ENCODE data around the gene MTMR10. TPM values are rescaled to one million over a fixed set of nuclear protein-coding genes. Genes with fewer than 3 reads are reported as not detected.

Gene MTMR10
- total RNA-seq, 1 experiment from 2014 or later, result 7.6 TPM

GRCh38 chr15:30954674-30955073 lies 36.8 kb downstream of the MTMR10 start:
- Histone ChIP-seq H3K4me1 (ENCODE audit: insufficient read depth, low read length) (peaks cover 16% of the 10 kb centered on the region), H3K4me3 (ENCODE audit: low read length) (no peak overlapping the region), H3K79me2 (ENCODE audit: low read length) (no peaks in the 10 kb centered on the region), H3F3A (ENCODE audit: low read length, unreplicated experiment) (no peaks in the 10 kb centered on the region), H3K36me3 (ENCODE audit: low read depth, low read length) (peaks cover 24% of the 10 kb centered on the region), H3K27me3 (ENCODE audit: low read length) (no peaks in the 10 kb centered on the region), H3K9me2 (replicated peaks; ENCODE audit: low read length) (no peaks in the 10 kb centered on the region), H2AFZ (ENCODE audit: low read length) (no peak overlapping the region), H3K9me3 (ENCODE audit: low read length) (no peaks in the 10 kb centered on the region), H3K9ac (ENCODE audit: low read length) (no peak overlapping the region), H3K4me2 (ENCODE audit: low read length) (peak overlapping the region; percentile 8; the same call in 1 of the 2 replicates), H3K27ac (ENCODE audit: low read length) (peak overlapping the region; percentile 16), H4K20me1 (ENCODE audit: low read length) (no peaks in the 10 kb centered on the region)
- intact Hi-C loops (cut with micrococcal nuclease), result loop anchor here (2.0 kb wide), 2 partner anchors 14 to 36 kb away; partner anchors contain the start of gene MTMR10
- peak; percentile 53 for ATAC-seq
- TF ChIP-seq EZH2 (IDR thresholded peaks at IDR 0.05; ENCODE audit: low read length, unreplicated experiment), result no peak
- no peak for TF ChIP-seq EZH2phosphoT487 (IDR thresholded peaks at IDR 0.05; ENCODE audit: borderline replicate concordance, low read length)
- TF ChIP-seq CTCF (conservative IDR thresholded peaks at IDR 0.05; ENCODE audit: low read depth, low read length), result no peak
- CTCF ChIA-PET, result no interaction called here
- DNase-seq, result peak; percentile 58
- POLR2A ChIA-PET (ENCODE audit: unreplicated experiment), result no interaction called here
- no TSS peak for BruUV-seq (replicated peaks)

- intact Hi-C loops (cut with micrococcal nuclease), result loop anchor here (2.0 kb wide), 2 partner anchors 13 to 37 kb away; partner anchors contain the start of gene MTMR10
- H3K27me3 ChIP-seq (ENCODE audit: low read length), result no peaks in the 10 kb centered on the region
- peaks cover 30% of the 10 kb centered on the region for H3K36me3 ChIP-seq (ENCODE audit: low read depth, low read length)
- 0 out of 2 replicates have a peak overlapping the region, but pooled peaks have one; percentile 4 for H3K4me2 ChIP-seq (ENCODE audit: low read length)
- ChIA-PET CTCF (no interaction called here), POLR2A (ENCODE audit: unreplicated experiment) (no interaction called here)
- H3K4me3 ChIP-seq (ENCODE audit: low read length), result no peak overlapping the region
- H2AFZ ChIP-seq (ENCODE audit: low read length), result no peak overlapping the region
- no peak overlapping the region for H3K9ac ChIP-seq (ENCODE audit: low read length)
- peak overlapping the region; percentile 48 for H3K27ac ChIP-seq (ENCODE audit: low read length)
- no peaks in the 10 kb centered on the region for H3K9me3 ChIP-seq (ENCODE audit: low read length)
- ATAC-seq, result peak; percentile 97
- no peaks in the 10 kb centered on the region for H3K79me2 ChIP-seq (ENCODE audit: low read length)
- no TSS peak for BruUV-seq (replicated peaks)
- peaks cover 16% of the 10 kb centered on the region for H3K4me1 ChIP-seq (ENCODE audit: insufficient read depth, low read length)
- H3F3A ChIP-seq (ENCODE audit: low read length, unreplicated experiment), result no peaks in the 10 kb centered on the region
- no peaks in the 10 kb centered on the region for H4K20me1 ChIP-seq (ENCODE audit: low read length)
- no peaks in the 10 kb centered on the region for H3K9me2 ChIP-seq (replicated peaks; ENCODE audit: low read length)
- TF ChIP-seq CTCF (conservative IDR thresholded peaks at IDR 0.05; ENCODE audit: low read depth, low read length) (no peak), EZH2phosphoT487 (IDR thresholded peaks at IDR 0.05; ENCODE audit: borderline replicate concordance, low read length) (no peak), EZH2 (IDR thresholded peaks at IDR 0.05; ENCODE audit: low read length, unreplicated experiment) (no peak)
- DNase-seq, result peak; percentile 91
These were observed 37.6 kb downstream of the MTMR10 start for GRCh38 chr15:30953731-30954378.

- Histone ChIP-seq H3K27me3 (ENCODE audit: low read length) (no peaks in the 10 kb centered on the region), H3K4me3 (ENCODE audit: low read length) (no peak overlapping the region), H4K20me1 (ENCODE audit: low read length) (no peaks in the 10 kb centered on the region), H3F3A (ENCODE audit: low read length, unreplicated experiment) (no peaks in the 10 kb centered on the region), H3K36me3 (ENCODE audit: low read depth, low read length) (peaks cover 31% of the 10 kb centered on the region), H2AFZ (ENCODE audit: low read length) (no peak overlapping the region), H3K4me1 (ENCODE audit: insufficient read depth, low read length) (peaks cover 16% of the 10 kb centered on the region), H3K9me3 (ENCODE audit: low read length) (no peaks in the 10 kb centered on the region), H3K9me2 (replicated peaks; ENCODE audit: low read length) (no peaks in the 10 kb centered on the region), H3K79me2 (ENCODE audit: low read length) (no peaks in the 10 kb centered on the region), H3K27ac (ENCODE audit: low read length) (no peak overlapping the region), H3K4me2 (ENCODE audit: low read length) (no peak overlapping the region), H3K9ac (ENCODE audit: low read length) (no peak overlapping the region)
- DNase-seq (no peak), ATAC-seq (no peak)
- no TSS peak for BruUV-seq (replicated peaks)
- POLR2A ChIA-PET (ENCODE audit: unreplicated experiment), result no interaction called here
- CTCF ChIA-PET, result no interaction called here
- intact Hi-C loops (cut with micrococcal nuclease), result no loop called here
- no peak for TF ChIP-seq CTCF (conservative IDR thresholded peaks at IDR 0.05; ENCODE audit: low read depth, low read length)
- no peak for TF ChIP-seq EZH2 (IDR thresholded peaks at IDR 0.05; ENCODE audit: low read length, unreplicated experiment)
- TF ChIP-seq EZH2phosphoT487 (IDR thresholded peaks at IDR 0.05; ENCODE audit: borderline replicate concordance, low read length), result no peak
These were observed 38.2 kb downstream of the MTMR10 start for GRCh38 chr15:30953183-30953582.

Data from PC-3 (cell line).